Cardiac septum (tissue), 1 donor: ENCODE measurements around the gene SPINT2. TPM values are rescaled to one million over a fixed set of nuclear protein-coding genes. Genes with fewer than 3 reads are reported as not detected.
"Not testable (repeated sequence)": the region's sequence is repeated elsewhere in the genome, so short reads cannot be mapped to it uniquely, and the experiment has no call there.

Experiments used
- DNase-seq: peaks from one replicate; pipeline ENCODE4 v3.0.0-alpha.2; 2020; ENCODE audit warnings: low spot score
- intact Hi-C: fragments of 100-400 bp; cut with DNase I; formaldehyde crosslinking; loops from one replicate; pipeline ENCODE4 v1.14.0; 2022
- long read RNA-seq: library from polyadenylated mRNA; unstranded; transcript quantifications from one replicate; pipeline ENCODE4 v2.0.0, GENCODE V29; 2021
- total RNA-seq: library from RNA; stranded (reverse); fragmentation: NEBNext Ultra II Directional; extraction: Animal tissue kit (Norgen Biotek cat#: 25700); gene quantifications from one replicate; pipeline ENCODE4 v1.2.1, GENCODE V29; 2021
- donor health status: DM: no; HTN: no; CAD: no.

Gene SPINT2, protein sequence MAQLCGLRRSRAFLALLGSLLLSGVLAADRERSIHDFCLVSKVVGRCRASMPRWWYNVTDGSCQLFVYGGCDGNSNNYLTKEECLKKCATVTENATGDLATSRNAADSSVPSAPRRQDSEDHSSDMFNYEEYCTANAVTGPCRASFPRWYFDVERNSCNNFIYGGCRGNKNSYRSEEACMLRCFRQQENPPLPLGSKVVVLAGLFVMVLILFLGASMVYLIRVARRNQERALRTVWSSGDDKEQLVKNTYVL
- total RNA-seq: 17.3 TPM
- long read RNA-seq, transcript SPINT2-201 (7 exons, 1,802 nt): major isoform, 32 of 39 reads
- long read RNA-seq, partial matches to known transcripts: 1 of 39 reads
- long read RNA-seq, other reads (novel, unspliced or antisense): 5 of 39 reads

DNA sequence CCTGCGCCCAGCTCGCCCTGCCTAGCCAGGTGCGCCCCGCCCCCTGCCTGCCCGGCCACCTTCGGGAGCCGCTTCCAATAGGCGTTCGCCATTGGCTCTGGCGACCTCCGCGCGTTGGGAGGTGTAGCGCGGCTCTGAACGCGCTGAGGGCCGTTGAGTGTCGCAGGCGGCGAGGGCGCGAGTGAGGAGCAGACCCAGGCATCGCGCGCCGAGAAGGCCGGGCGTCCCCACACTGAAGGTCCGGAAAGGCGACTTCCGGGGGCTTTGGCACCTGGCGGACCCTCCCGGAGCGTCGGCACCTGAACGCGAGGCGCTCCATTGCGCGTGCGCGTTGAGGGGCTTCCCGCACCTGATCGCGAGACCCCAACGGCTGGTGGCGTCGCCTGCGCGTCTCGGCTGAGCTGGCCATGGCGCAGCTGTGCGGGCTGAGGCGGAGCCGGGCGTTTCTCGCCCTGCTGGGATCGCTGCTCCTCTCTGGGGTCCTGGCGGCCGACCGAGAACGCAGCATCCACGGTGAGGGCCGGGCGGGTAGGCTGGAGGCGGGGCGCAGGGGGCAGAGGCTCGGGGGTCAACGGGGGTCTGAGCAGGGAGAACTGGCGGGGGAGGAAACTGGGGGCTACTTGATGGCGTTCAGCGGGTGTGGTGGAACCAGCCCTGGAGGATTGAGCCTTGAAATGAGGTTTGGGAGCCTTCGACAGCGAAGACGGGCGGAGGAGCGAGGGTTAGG, at the start of gene SPINT2:
Gene SPINT2, plus strand, starts transcription at position 88 of the 727 bp plus-strand sequence. Its CDS starts 320 bp downstream, at position 408.
- intact Hi-C loops: no loop called here
- DNase-seq: no peak

- intact Hi-C loops: no loop called here
- DNase-seq: no peak
These were observed 47.4 kb upstream of the SPINT2 start for GRCh38 chr19:38216785-38217641.

GRCh38 chr19:38218204-38218603, 46.2 kb upstream of the SPINT2 start:
- DNase-seq: no peak
- intact Hi-C loops: no loop called here

- intact Hi-C loops: no loop called here
- DNase-seq: no peak
These were observed 45.2 kb upstream of the SPINT2 start for GRCh38 chr19:38219221-38219620.

- no peak for DNase-seq
- intact Hi-C loops: no loop called here
These were observed 43.0 kb upstream of the SPINT2 start for GRCh38 chr19:38221421-38221820.

GRCh38 chr19:38221919-38222830, 42.2 kb upstream of the SPINT2 start:
- DNase-seq: no peak
- intact Hi-C loops: no loop called here

DNA sequence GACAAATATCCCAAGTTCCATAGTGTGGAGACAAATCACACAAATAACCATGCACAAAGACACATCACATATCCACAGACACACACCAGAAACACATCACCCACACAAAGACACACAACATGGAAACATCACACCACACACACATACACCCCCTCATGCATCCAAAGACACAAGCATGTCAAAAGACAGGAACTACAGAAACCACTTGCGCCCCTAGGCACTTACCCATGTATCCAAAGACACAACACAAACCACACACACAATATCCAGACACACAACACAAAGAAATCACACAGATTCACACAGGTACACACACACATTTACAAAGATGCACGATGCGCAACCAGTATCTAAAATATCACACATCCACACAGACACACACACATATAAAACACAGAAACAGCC, 41.3 kb upstream of the SPINT2 start:
- DNase-seq: no peak
- intact Hi-C loops: no loop called here

GRCh38 chr19:38223617-38224013, 40.8 kb upstream of the SPINT2 start:
- intact Hi-C loops: no loop called here

GRCh38 chr19:38224014-38224862, 40.1 kb upstream of the SPINT2 start, which contains the start of gene DPF1:
TSS of gene DPF1 (minus strand) at chr19:38224222. CDS start at chr19:38224142, 80 bp downstream.
- intact Hi-C loops: no loop called here
- no peak for DNase-seq

More at GRCh38 chr19:38223617-38224013, 40.8 kb upstream of the SPINT2 start:
- no peak for DNase-seq

- intact Hi-C loops: loop anchor here (5.0 kb wide), 1 partner anchor 83 kb away; no protein-coding TSS in a partner anchor
- not testable (repeated sequence) for DNase-seq
These were observed 39.5 kb upstream of the SPINT2 start for GRCh38 chr19:38224863-38225218.

- intact Hi-C loops: loop anchor here (2.0 to 5.0 kb wide), 2 partner anchors 85 to 329 kb away; no protein-coding TSS in a partner anchor
- DNase-seq: no peak
These were observed 36.9 kb upstream of the SPINT2 start for GRCh38 chr19:38227287-38228004.

DNA sequence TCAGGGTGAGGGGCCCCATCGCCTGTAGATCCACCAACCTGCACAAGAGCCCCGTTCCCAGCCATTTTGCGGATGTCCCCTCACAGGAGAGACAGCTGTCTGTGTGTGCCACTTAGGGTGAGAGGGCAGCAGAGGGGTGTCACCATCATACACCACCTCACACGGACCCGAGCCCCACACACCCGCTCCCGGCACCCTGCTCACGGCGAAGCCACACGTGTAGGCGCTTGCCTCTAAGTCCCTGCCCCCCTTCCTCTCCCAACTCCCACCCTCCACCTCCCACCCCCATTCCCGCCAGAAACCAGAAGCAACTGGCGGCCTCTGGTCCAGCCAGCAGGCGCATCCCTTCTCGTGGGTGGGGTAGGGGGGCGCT, 36.4 kb upstream of the SPINT2 start:
- intact Hi-C loops: loop anchor here (2.0 to 5.0 kb wide), 2 partner anchors 86 to 329 kb away; no protein-coding TSS in a partner anchor
- no peak for DNase-seq

GRCh38 chr19:38228491-38229439, 35.6 kb upstream of the SPINT2 start:
- no peak for DNase-seq
- intact Hi-C loops: loop anchor here (2.0 to 5.0 kb wide), 2 partner anchors 86 to 330 kb away; no protein-coding TSS in a partner anchor

DNA sequence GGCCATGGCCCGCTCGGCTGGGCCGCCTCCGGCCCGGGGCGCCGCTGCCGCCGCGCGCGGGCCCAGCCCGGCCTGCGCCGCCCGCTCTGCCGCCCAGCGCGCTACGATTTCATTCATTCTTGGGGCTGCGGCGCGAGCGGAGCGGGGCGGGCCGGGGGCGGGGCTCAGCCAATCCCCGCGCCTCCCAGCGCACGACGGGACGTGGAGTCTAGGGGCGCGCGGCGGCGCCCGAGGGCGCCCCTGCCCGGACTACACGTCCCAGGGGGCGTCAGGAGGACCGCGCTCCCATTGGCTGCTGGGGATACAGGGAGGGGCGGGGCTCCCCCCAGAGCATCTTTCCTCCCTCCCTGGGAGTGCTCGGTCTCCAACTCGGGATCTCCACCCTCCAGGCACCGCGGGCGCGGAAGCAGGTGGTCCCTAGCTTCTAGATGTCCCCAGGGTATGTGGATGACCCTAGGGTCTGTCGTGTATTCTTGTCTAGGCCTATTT, 34.7 kb upstream of the SPINT2 start:
- DNase-seq: no peak
- intact Hi-C loops: loop anchor here (2.0 to 5.0 kb wide), 2 partner anchors 87 to 331 kb away; no protein-coding TSS in a partner anchor

DNA sequence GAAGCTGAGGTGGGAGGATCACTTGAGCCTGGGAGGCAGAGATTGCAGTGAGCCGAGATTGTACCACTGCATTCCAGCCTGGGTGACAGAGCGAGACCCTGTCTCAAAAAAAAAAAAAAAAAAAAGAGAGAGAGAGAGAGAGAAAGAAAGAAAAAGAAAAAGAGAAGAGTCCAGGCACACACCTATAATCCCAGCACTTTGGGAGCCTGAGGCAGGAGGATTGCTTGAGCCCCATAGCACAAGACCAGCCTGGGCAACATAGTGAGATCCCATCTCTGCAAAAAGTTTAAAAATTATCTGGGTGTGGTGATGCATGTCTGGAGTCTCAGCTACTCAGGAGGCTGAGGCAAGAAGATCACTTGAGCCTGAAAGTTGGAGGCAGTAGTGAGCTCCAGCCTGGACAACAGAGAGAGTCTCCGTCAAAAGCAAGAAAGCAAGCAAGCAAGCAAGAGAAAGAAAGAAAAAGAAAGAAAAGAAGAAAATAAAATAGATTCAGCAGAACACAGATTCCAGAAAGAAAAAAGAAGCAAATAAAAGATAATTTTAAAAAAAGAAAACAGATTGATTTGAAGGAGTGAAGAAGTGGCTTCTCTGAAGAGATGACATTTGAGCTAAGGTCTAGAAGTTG, 33.8 kb upstream of the SPINT2 start:
- intact Hi-C loops, DNase-seq: not testable (repeated sequence)
